AG08395 (cell line): ENCODE measurements around the gene DUSP1.
A peak's percentile ranks its signal among the peaks of the same experiment; 100 is the strongest.

Source experiments
- DNase-seq: peaks from one replicate; pipeline ENCODE4 v3.0.0; 2012; ENCODE audit warnings: mixed read lengths, low spot score

The DUSP1 gene

GRCh38 chr5:172762214-172763119, 8.5 kb downstream of the DUSP1 start:
- DNase-seq = no peak

- no peak for DNase-seq
These were observed 10.0 kb downstream of the DUSP1 start for GRCh38 chr5:172760959-172761358.

- no peak for DNase-seq
These were observed 10.9 kb downstream of the DUSP1 start for GRCh38 chr5:172760136-172760535.

- no peak for DNase-seq
These were observed 12.2 kb downstream of the DUSP1 start for GRCh38 chr5:172758834-172759149.

DNA sequence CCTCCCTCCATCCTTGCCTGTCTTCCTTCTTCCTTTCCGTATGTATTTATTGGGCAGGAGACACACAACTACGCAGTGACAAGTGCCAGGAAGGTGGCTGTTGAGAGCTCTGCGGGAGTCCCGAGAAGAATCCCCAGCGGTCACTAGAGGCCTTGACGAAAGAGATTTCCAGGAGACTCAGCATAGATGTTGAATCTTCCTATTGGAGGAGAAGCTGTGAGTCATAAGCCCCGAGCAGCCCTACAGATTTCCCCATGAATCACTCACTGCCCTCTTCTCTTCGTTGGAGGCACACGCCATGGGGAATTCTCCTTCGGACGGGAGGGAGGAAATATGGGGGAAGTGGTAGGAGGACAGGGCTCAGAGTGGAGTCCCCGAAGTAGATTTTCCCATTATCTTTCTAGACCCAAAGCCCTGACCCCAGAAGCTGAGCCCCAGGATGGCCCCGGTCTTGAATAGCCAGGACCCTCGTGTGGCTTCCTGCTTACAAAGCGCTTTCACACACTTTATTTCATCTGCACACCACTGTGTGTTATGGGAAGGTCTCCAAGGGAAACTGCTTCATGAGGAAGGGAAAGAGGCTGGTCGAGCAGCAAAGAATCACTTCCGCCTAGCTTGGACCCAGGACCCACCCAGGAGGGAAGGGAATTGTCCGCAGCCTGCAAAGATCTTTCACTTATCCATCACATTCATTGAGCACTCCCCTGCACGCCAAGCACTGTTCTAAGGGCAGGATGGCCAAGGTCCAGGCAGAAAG, 12.7 kb downstream of the DUSP1 start:
- DNase-seq = peak; percentile 92

DNA sequence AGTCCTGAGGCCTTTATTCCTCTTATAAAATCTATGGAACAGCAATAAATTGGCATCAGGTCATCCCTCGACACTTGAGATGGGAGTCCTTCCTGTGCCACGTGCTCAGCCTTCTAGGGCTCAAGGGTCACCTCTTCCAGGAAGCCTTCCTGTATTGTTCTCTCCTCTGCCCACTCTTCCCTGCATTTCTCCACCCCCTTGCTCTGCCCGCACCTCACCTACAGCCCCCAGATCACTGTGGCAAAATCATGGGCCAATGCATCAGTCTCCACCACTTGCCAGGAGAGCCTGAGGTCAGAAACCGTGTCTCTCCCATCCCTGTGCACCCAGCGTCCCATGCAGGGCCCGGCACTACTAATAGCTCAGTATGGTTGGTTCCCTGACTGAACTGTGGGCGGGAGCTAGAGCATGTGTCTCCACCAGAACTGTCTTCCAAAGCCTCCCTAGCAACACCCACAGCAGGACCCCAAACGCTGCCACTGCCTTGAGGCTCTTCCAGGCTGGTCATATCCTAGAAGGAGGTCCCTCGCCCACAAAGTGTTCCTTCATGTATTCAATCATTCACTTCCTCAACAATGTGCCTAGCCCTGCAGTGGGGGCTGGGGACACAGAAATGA, 13.5 kb downstream of the DUSP1 start:
- no peak for DNase-seq

DNA sequence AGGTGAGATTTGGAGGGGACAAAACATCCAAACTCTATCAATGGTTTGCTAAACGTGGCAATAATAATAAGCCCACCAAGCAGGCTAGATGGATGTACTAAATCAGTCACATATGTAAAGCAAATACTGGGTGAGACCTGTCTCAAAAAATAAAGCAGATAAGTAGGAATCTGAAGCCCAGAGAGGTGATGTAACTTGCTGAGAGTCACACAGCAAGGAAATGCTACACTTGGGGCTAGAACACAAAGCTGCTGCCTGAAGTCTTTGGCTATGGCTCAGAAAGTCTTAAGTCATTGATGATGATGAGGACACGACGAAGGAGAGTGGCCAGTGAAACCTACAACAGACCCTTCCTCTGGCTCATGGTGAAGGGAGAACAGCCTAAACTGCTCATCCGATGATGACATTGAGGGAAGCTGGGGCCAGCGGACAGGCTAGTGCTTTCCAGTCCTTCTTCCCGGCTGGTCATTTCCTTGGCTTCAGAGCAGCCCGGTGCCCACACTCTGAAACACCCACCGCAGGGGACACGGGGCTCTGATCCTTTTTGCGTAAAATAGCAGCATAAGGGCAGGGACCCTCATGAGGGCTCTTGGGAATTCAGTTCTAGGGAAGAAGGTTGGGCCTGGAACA, 14.1 kb downstream of the DUSP1 start:
- no peak for DNase-seq

DNA sequence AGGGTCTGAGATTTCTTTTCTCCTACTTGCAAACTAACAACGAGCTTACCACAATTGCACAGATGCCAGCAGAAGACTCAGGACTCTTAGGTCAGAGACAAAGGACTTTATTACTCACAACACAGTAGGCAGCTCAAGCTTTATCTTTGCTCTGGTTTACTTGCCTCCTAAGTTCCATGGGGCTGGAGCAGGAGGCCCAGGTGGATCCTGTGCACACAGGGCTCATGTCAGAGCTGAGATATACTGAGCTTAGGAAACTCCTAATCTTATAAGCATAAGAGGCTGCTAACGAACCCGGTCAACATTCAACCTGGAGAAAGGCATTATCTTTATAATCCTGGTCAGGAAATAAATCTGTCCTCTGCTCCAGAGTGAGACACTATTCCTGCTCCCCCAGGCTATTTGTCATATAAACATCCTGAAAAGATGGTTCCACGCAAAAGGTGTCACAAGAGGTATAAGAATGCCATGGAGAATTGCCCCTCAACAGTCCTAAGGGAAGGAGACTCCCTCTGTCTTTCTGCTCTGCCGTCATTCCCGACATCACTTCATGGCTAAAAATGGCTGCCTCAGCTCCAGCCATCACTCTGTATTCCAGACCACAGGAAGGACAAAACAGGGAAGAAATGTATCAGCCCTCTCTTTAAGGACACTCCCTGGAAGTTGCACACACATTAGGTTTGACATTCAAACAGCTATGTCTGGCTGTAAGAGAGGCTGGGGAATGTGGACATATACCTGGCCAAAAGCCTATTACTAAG, 16.2 kb downstream of the DUSP1 start:
- no peak for DNase-seq

DNA sequence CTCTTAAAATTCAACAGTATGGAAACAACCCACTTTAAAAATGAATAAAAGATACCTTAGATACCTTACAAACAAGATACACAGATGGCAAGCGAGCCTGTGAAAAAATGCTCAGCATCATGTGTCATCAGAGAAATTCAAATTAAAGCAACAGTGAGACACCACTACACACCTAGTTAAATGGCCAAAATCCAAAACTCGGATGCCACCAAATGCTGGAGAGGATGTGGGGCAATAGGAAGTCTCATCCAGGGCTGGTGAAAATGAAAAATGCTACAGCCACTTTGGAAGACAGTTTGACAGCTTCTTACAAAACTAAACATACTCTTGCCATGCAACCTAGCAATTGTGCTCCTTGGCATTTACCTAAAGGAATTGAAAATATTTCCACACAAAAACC, 17.9 kb downstream of the DUSP1 start:
- no peak for DNase-seq

DNA sequence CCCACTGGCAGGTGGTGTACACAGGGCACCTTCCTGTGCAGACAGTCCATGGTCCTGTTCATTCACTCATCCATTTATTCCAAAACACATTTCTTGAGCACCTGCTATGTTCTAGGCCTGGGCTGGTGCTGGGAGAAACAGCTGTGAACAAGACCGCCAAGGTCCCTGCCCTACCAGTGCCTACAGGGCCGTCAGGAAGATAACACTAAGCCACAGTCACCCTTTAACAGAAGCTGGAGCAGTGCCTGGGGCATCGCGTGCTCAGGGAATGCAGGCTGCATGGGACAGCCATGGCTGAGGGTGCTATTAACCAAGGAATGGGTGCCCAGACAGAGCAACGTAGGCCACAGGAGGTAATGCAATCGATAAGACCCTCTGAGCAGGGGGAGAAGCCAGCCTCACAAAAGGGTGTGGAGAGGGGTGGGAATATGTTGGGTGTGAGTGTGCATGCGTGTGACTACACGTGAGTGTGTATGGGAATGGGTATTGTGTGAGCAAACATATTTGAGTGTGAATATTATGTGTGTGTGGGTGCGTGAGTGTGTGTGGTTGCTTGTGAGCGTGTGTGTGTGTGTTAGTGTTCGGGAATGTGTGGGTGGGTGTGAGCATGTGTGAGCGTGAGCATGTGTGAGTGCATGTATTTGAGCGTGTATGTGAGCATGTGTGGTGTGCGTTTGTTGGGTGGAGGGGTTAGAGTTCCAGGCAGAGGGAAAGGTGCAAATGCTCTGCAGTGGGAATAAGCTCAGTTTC, 19.1 kb downstream of the DUSP1 start:
- no peak for DNase-seq

DNA sequence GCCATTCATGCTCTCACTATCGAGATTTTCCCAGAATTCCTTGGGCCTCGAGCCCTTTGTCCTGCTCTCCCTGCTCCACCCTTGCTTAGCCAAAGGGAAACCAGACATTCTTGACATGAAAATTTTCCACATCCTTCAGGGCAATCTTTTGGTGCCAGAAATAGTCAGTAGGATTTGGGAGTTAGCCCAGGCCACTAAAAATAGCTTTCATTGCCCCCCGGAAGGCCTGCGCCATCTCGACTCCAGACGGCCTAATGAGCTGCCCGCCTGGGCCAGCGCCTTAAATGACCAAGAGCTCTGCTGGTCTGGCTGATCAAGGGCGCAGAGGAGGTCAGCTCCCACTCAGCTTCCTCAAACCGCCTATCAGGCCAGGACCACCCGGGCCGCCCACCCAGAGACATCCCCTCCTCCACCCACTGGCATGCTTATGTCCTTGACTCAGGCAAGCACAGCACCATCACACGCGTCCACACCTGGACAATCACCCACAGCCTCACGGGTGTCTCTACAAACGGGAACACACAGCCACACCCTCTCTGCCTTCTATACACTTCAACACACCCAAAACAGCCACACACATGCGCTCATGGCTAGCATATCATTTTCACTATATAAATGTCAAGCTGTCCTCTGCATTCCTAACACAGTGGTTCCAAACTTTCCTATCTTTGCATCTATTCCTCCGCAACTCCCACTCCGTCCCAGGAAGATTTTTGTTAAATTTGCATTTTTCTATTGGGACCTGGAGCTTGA, 20.9 kb downstream of the DUSP1 start:
- DNase-seq = peak; percentile 49

DNA sequence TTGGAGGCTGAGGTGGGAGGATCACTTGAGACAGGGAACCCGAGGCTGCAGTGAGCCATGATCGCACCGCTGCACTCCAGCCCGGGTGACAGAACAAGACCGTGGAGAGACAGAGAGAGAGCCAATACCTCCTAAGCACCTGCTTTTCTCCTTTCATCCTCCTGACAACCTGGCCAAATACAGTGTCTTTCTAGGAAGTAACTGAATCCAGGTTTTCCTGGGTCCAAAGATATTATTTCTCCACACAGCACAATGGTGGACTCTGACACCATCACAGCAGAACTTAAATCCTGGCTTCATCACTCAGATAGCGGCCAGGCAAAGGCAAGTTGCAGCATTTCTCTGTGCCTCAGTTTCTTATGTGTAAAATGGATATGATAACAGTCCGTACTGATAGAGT, 21.9 kb downstream of the DUSP1 start:
- DNase-seq = no peak

DNA sequence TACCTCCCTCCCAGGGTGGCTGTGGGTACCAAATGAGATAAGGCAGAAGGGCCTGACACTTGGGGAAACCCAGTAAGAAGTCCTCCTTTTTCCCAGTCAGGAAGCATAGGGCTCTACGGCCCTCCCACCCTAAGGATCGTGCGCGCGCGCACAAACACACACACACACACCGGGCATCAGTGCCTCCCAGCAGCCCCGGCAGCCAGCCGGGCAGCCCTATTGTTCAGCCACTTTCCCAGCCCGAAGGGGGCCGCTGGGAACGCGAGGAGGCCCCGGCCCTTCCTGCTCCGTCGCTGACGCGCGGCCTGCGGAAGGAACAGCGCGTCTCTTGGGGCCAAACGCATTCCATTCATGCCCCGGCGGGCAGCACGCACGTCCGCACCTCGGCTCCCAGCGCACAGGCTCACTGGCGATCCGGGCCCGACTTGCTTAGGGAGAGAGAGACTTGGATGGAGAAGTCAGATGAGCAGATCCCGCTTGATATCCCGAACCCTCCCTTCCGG, 22.6 kb downstream of the DUSP1 start:
- DNase-seq = no peak

DNA sequence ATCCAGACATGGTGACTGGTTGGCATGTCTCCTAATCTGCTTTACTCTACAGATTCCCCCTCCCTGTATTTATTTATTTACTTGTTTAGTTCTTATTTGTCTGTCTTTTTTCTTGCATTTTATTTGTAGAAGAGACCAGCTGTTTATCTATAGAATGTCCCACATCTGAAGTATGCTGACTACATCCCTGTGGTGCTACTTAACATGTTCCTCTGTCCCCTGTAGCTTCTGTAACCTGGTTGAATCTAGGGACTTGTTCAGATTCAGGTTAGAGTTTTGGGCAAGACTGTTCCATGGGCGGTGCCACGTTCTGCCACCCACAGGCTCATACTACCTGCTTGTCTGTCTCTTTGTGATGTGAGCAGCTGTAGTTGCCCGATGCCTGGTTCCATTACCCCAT, 23.5 kb downstream of the DUSP1 start:
- DNase-seq = no peak

- no peak for DNase-seq
These were observed 24.3 kb downstream of the DUSP1 start for GRCh38 chr5:172746725-172747124.

- DNase-seq = no peak
These were observed 25.2 kb downstream of the DUSP1 start for GRCh38 chr5:172745838-172746237.

- no peak for DNase-seq
These were observed 25.6 kb downstream of the DUSP1 start for GRCh38 chr5:172745406-172745805.

- DNase-seq = no peak
These were observed 26.6 kb downstream of the DUSP1 start for GRCh38 chr5:172744123-172745104.
